DOHH2 (cell line): ENCODE results near the gene TNFRSF21.

Experiments used
- EZH2phosphoT487 ChIP-seq: fragments of 200-600 bp; sonication (generic); IDR thresholded peaks from 2 replicates; pipeline ENCODE4 v1.6.1; 2017; ENCODE audit warnings: borderline replicate concordance, mild to moderate bottlenecking, antibody characterized with exemption, low read length, moderate library complexity, mixed read lengths
- TF ChIP-seq, protein P1 (sequence below): fragments of 200-600 bp; sonication (generic); IDR thresholded peaks from one replicate; pipeline ENCODE4 v1.5.1; 2014; ENCODE audit warnings: antibody characterized with exemption, mild to moderate bottlenecking, low read depth, low read length; ENCODE audit not compliant: poor library complexity, severe bottlenecking

- TF ChIP-seq, protein P1, sequence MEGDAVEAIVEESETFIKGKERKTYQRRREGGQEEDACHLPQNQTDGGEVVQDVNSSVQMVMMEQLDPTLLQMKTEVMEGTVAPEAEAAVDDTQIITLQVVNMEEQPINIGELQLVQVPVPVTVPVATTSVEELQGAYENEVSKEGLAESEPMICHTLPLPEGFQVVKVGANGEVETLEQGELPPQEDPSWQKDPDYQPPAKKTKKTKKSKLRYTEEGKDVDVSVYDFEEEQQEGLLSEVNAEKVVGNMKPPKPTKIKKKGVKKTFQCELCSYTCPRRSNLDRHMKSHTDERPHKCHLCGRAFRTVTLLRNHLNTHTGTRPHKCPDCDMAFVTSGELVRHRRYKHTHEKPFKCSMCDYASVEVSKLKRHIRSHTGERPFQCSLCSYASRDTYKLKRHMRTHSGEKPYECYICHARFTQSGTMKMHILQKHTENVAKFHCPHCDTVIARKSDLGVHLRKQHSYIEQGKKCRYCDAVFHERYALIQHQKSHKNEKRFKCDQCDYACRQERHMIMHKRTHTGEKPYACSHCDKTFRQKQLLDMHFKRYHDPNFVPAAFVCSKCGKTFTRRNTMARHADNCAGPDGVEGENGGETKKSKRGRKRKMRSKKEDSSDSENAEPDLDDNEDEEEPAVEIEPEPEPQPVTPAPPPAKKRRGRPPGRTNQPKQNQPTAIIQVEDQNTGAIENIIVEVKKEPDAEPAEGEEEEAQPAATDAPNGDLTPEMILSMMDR = no peak
- TF ChIP-seq EZH2phosphoT487 = no peak
These were observed 33.9 kb upstream of the TNFRSF21 start for GRCh38 chr6:47343600-47343999.
